GM20431 (cell line): ENCODE measurements around the gene CCR7.
"Not testable (repeated sequence)": the region's sequence is repeated elsewhere in the genome, so short reads cannot be mapped to it uniquely, and the experiment has no call there.

ENCODE experiments used
- in situ Hi-C: fragments of 300-500 bp; cut with MseI, MboI; formaldehyde crosslinking; loops from one replicate; pipeline ENCODE4 v1.15.0; 2020; ENCODE audit warnings: low sequenced_read_pairs; ENCODE audit not compliant: unreplicated experiment

Gene CCR7

DNA sequence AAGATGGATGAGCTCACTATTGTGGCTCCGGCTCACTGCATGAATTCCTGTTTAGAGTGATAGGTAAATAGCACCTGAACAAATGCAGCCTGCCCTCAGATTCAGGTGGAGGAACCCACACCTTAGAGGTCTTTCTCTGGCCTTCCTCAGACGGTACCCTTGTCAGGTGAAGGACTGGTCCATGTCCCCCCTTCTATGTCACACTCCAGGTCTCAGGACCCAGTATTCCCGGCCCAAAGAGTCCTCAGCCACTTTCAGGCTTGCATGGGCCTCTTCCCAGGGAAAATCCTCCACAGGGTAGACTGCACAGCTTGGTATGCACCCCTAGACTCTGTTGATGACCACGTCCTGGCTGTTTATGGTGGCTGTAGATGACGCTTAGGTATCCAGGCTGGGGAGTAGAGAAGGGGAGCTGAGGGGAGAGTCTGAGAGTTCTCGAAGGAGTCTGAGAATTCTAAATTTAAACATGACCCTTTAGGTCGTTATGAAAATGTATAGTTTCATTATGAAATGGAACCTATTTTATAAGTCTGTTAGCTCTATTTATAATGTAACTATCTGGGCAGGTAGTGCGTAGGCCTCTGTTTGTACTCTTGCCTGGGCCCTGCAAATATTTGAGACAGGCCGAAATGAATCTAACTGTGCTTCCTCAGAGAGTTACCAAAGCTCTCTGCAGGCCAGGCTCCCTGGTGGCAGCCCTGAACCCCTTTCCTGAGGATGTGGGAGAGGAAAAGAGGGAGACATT lies 32.5 kb upstream of the CCR7 start:
- in situ Hi-C loops = no loop called here

DNA sequence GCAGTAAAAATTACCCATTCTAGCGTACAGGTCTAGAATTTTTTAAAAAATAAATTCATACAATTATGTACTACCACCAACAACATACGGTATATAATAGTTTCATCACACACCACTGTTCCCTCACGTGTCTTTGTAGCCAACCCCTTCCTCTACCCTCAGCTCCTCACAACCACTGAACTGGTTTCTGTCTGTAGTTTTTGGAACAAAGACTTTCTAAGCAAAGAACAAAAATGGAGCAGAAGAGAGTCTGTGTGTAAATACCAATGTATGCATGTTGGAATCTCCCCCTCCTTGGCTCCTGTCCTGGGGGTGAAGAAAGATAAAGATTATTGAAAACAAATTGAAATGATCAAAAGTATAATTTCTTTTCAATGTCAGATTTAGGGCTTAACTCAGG lies 31.9 kb upstream of the CCR7 start:
- in situ Hi-C loops = no loop called here

- in situ Hi-C loops = no loop called here
Measured at GRCh38 chr17:40596261-40596919, 31.1 kb upstream of the CCR7 start.

DNA sequence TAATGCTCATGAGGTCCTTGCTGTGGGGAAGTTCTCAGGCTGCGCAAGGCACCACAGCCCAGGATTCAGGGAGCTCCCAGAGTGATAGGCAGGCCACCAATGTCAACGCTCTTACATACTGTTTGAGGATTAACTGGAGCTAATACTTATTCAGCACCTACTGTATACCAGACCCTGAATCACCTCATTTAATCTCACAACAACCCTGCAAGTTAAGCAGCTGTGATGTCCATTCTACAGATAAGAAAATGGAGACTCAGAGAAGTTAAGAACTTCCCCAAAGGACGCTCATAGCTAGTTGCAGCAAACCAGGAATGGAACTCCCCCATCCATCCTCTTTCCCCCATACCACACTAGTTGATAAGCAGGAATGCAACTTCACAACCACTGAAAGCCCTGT lies 25.5 kb upstream of the CCR7 start:
- in situ Hi-C loops = no loop called here

DNA sequence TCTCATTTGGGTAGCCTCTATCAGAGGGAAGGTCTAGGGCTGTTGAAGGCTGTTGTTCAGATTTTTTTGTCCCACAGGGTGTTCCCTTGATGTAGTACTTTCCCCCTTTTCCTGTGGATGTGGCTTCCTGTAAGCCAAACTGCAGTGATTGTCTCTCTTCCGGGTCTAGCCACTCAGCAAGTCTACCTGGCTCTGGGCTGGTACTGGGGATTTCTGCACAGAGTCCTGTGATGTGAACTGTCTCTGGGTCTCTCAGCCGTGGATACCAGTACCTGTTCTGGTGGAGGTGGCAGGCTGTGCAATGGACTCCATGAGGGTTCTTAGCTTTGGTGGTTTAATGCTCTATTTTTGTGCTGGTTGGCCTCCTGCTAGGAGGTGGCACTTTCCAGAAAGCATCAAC lies 23.3 kb upstream of the CCR7 start:
- in situ Hi-C loops = no loop called here

- in situ Hi-C loops = not testable (repeated sequence)
Measured at GRCh38 chr17:40586264-40586663, 21.0 kb upstream of the CCR7 start.

GRCh38 chr17:40584950-40585349 lies 19.7 kb upstream of the CCR7 start:
- in situ Hi-C loops = not testable (repeated sequence)

- in situ Hi-C loops = no loop called here
Measured at GRCh38 chr17:40582328-40582901, 17.1 kb upstream of the CCR7 start.

GRCh38 chr17:40580140-40580539 lies 14.9 kb upstream of the CCR7 start:
- in situ Hi-C loops = no loop called here

GRCh38 chr17:40579471-40579870 lies 14.2 kb upstream of the CCR7 start:
- in situ Hi-C loops = no loop called here

DNA sequence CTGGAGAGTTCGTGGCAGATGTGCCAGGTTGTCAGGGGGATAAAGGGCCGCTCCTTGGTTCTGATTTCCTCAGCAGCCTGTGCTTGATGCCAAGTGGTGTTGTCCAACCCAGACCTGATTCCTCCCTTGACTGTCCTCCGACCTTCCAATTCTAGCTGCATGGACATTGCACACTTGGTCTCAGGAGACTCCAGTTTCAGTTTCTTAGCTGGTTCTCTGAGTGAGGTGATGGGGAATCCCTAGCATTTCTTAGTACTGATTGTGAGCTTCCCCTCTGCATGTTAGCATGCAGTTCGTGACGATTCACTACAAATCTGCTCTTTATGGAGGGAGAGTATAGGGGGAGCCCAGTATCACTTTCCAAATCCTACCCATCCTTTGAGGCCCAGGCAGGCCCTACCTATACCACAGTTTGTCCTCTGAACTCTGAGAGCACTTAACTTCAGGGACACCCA lies 12.4 kb upstream of the CCR7 start:
- in situ Hi-C loops = no loop called here

GRCh38 chr17:40576113-40576740 lies 11.0 kb upstream of the CCR7 start:
- in situ Hi-C loops = no loop called here

- in situ Hi-C loops = no loop called here
Measured at GRCh38 chr17:40574292-40574691, 9.0 kb upstream of the CCR7 start.

DNA sequence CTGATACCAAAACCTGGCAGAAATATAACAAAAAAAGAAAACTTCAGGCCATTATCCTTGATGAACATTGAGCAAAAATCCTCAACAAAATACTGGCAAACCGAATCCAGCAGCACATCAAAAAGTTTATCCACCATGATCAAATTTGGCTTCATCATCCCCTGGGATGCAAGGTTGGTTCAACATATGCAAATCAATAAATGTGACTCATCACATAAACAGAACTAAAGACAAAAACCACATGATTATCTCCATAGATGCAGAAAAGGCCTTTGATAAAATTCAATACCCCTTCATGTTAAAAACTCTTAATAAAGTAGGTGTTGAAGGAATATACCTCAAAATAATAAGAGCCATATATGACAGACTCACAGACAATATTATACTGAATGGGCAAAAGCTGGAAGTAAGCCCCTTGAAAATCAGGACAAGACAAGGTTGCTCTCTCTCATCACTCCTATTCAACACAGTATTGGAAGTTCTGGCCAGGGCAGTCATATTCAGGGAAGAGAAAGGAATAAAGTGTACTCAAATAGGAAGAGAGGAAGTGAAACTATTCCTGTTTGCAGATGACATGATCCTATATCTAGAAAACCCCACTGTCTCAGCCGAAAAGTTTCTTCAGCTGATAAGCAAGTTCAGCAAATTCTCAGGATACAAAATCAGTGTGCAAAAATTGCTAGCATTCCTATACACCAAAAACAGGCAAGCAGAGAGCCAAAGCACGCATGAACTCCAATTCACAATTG lies 7.1 kb upstream of the CCR7 start:
- in situ Hi-C loops = not testable (repeated sequence)

DNA sequence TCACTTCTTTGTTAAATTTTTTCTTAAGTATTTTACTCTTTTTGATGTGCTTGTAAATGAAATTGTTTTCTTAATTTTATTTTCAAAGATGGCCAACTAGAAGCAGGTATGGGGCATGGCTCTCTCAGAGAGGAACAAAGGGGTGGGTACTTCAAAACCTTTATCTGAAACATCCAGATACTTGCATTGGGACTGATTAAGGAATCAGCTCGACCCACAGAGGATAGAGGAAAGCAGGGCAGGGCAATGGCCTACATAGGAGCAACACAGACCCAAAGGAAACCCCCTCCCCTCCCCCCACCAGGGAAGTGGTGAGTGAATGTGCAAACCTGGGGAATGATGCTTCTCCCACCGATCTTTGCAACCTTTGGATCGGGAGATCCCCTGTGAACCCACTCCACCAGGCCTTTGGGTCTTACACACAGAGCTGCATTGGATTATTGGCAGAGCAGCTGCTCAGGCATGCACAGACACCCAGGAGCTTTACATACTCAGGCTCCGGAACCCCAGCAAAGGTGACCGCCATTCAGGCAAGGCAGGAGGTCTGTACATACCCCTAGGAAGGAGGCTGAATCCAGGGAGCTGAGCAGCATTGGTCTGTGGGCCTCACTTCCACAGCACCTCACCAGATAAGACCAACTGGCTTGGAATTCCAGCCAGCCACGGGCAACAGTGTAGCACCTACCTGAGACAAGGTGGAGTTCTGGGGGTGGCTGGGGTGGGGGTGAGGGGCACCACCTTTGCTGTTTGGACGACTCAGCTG lies 3.0 kb upstream of the CCR7 start:
- in situ Hi-C loops = no loop called here

DNA sequence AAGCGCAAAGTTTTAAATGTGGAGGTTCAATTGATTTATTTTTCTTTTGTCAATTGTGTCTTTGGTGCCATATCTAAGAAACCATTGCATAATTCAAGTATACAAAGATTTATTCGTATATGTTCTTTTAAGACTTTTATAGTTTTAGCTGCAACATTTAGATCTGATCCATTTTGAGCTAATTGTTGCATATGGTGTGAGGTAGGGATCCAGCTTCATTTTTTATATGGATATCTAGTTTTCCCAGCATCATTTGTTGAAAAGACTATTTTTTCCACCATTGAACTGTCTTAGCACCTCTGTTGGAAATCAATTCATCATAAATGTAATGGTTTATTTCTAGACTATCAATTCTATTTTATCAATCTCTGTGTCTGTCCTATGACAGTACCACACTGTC lies 2.1 kb upstream of the CCR7 start:
- in situ Hi-C loops = no loop called here

GRCh38 chr17:40565769-40566409 lies 617 bp upstream of the CCR7 start:
- in situ Hi-C loops = no loop called here

GRCh38 chr17:40564195-40564882 lies 933 bp downstream of the CCR7 start:
- in situ Hi-C loops = no loop called here
